Vagina (tissue), 2 donors: ENCODE data around the gene EBLN1. TPM values are rescaled to one million over a fixed set of nuclear protein-coding genes. Genes with fewer than 3 reads are reported as not detected.

Experiments used
- DNase-seq, 2 donors: peaks; one replicate each; pipeline ENCODE4 v3.0.0-alpha.2; 2017; ENCODE audit errors: extremely low spot score in 2 of 2
- H3K27ac ChIP-seq: fragments of 200-600 bp; sonication (generic); one replicate; pipeline ENCODE4 v1.5.1; 2019
- H3K27me3 ChIP-seq: fragments of 200-600 bp; sonication (generic); one replicate; pipeline ENCODE4 v1.5.1; 2019
- H3K36me3 ChIP-seq, 2 donors: fragments of 200-600 bp; sonication (generic); one replicate each; pipeline ENCODE4 v1.5.1; 2017 to 2019
- H3K4me1 ChIP-seq: fragments of 200-600 bp; sonication (generic); one replicate; pipeline ENCODE4 v1.5.1; 2019
- H3K4me3 ChIP-seq, 2 donors: fragments of 200-600 bp; sonication (generic); 1 replicate in 1 of 2; 2 replicates in 1 of 2; pipeline ENCODE4 v1.5.1; 2016 to 2019
- H3K9me3 ChIP-seq: fragments of 200-600 bp; sonication (generic); one replicate; pipeline ENCODE4 v1.5.1; 2019
- CTCF ChIP-seq, 3 experiments: fragments of 450-650 bp in 2 of 3; fragments of 200-600 bp in 1 of 3; sonication (generic) in 1 of 3; IDR thresholded peaks; one replicate each; pipeline ENCODE4 v1.5.1; 2017 to 2019; ENCODE audit warnings: antibody characterized with exemption in 3 of 3, mild to moderate bottlenecking in 2 of 3, moderate library complexity in 2 of 3
- POLR2A ChIP-seq, 2 donors: fragments of 450-650 bp; IDR thresholded peaks; one replicate each; pipeline ENCODE4 v1.6.1; 2017; ENCODE audit warnings: antibody characterized with exemption in 2 of 2, mild to moderate bottlenecking in 2 of 2, moderate library complexity in 2 of 2
- POLR2AphosphoS5 ChIP-seq, 2 donors: sonication (generic); formaldehyde crosslinking; IDR thresholded peaks; one replicate each; pipeline ENCODE4 v1.9.0; 2017; ENCODE audit warnings: antibody characterized with exemption in 2 of 2, mild to moderate bottlenecking in 2 of 2, low read depth in 1 of 2; ENCODE audit not compliant: insufficient read depth in 1 of 2
- intact Hi-C: fragments of 100-400 bp; cut with DNase I; formaldehyde crosslinking; loops from one replicate; pipeline ENCODE4 v1.15.1; 2023
- total RNA-seq: library from RNA; depleted of rRNA; stranded (reverse); fragments of >200 nt; gene quantifications from one replicate; pipeline ENCODE4 v1.2.3, GENCODE V29; 2016

Gene EBLN1
- total RNA-seq, 1 donor from 2014 or later: not detected

GRCh38 chr10:22183771-22184461 lies 33.9 kb downstream of the EBLN1 start:
- Histone ChIP-seq H3K27me3 (no peaks in the 10 kb centered on the region), H3K27ac (no peak overlapping the region), H3K36me3 (no peaks in the 10 kb centered on the region), H3K9me3 (no peaks in the 10 kb centered on the region), H3K4me3 (no peak overlapping the region), H3K4me1 (no peaks in the 10 kb centered on the region)
- intact Hi-C loops: no loop called here
- no peak for TF ChIP-seq POLR2A (IDR thresholded peaks at IDR 0.05)
- no peak for TF ChIP-seq CTCF (IDR thresholded peaks at IDR 0.05)
- TF ChIP-seq POLR2AphosphoS5 (IDR thresholded peaks at IDR 0.05; ENCODE audit: insufficient read depth in 1 of 2, low read depth in 1 of 2): no peak
- DNase-seq: no peak

- Histone ChIP-seq H3K27me3 (no peaks in the 10 kb centered on the region), H3K36me3 (no peaks in the 10 kb centered on the region), H3K4me1 (no peaks in the 10 kb centered on the region), H3K4me3 (no peak overlapping the region), H3K27ac (no peak overlapping the region), H3K9me3 (no peaks in the 10 kb centered on the region)
- intact Hi-C loops: no loop called here
- TF ChIP-seq POLR2A (IDR thresholded peaks at IDR 0.05) (no peak), CTCF (IDR thresholded peaks at IDR 0.05) (no peak), POLR2AphosphoS5 (IDR thresholded peaks at IDR 0.05; ENCODE audit: insufficient read depth in 1 of 2, low read depth in 1 of 2) (no peak)
- no peak for DNase-seq
Measured at GRCh38 chr10:22180724-22181123, 37.1 kb downstream of the EBLN1 start.

- H3K4me3 ChIP-seq: no peak overlapping the region
- DNase-seq: no peak
- no peaks in the 10 kb centered on the region for H3K4me1 ChIP-seq
- intact Hi-C loops: no loop called here
- no peaks in the 10 kb centered on the region for H3K27me3 ChIP-seq
- TF ChIP-seq CTCF (IDR thresholded peaks at IDR 0.05) (no peak), POLR2A (IDR thresholded peaks at IDR 0.05) (no peak), POLR2AphosphoS5 (IDR thresholded peaks at IDR 0.05; ENCODE audit: insufficient read depth in 1 of 2, low read depth in 1 of 2) (no peak)
- H3K27ac ChIP-seq: no peak overlapping the region
- no peaks in the 10 kb centered on the region for H3K9me3 ChIP-seq
- H3K36me3 ChIP-seq: no peaks in the 10 kb centered on the region
Measured at GRCh38 chr10:22174442-22174841, 43.4 kb downstream of the EBLN1 start.

GRCh38 chr10:22171131-22171530 lies 46.7 kb downstream of the EBLN1 start:
- no peaks in the 10 kb centered on the region for H3K36me3 ChIP-seq
- DNase-seq: no peak
- H3K4me3 ChIP-seq: no peak overlapping the region
- no peaks in the 10 kb centered on the region for H3K27me3 ChIP-seq
- intact Hi-C loops: no loop called here
- H3K27ac ChIP-seq: no peak overlapping the region
- no peaks in the 10 kb centered on the region for H3K9me3 ChIP-seq
- TF ChIP-seq POLR2AphosphoS5 (IDR thresholded peaks at IDR 0.05; ENCODE audit: insufficient read depth in 1 of 2, low read depth in 1 of 2) (no peak), POLR2A (IDR thresholded peaks at IDR 0.05) (no peak), CTCF (IDR thresholded peaks at IDR 0.05) (no peak)
- no peaks in the 10 kb centered on the region for H3K4me1 ChIP-seq

- no peaks in the 10 kb centered on the region for H3K27me3 ChIP-seq
- H3K36me3 ChIP-seq: no peaks in the 10 kb centered on the region
- H3K4me1 ChIP-seq: no peaks in the 10 kb centered on the region
- H3K9me3 ChIP-seq: no peaks in the 10 kb centered on the region
- no peak overlapping the region for H3K4me3 ChIP-seq
- TF ChIP-seq POLR2A (IDR thresholded peaks at IDR 0.05) (no peak), POLR2AphosphoS5 (IDR thresholded peaks at IDR 0.05; ENCODE audit: insufficient read depth in 1 of 2, low read depth in 1 of 2) (no peak), CTCF (IDR thresholded peaks at IDR 0.05) (no peak)
- intact Hi-C loops: no loop called here
- no peak overlapping the region for H3K27ac ChIP-seq
- DNase-seq: no peak
Measured at GRCh38 chr10:22170582-22170981, 47.2 kb downstream of the EBLN1 start.
